Activated CD8-positive, alpha-beta memory T cell treated with anti-CD3 and anti-CD28 coated beads, Interleukin-2, amount 50 U/mL, for 1 hour (primary cell): ENCODE results near the gene DNAI4.

Source experiments
- DNase-seq: peaks from one replicate; pipeline ENCODE4 v3.0.0-alpha.2; 2020; ENCODE audit errors: extremely low read depth

Gene DNAI4

DNA sequence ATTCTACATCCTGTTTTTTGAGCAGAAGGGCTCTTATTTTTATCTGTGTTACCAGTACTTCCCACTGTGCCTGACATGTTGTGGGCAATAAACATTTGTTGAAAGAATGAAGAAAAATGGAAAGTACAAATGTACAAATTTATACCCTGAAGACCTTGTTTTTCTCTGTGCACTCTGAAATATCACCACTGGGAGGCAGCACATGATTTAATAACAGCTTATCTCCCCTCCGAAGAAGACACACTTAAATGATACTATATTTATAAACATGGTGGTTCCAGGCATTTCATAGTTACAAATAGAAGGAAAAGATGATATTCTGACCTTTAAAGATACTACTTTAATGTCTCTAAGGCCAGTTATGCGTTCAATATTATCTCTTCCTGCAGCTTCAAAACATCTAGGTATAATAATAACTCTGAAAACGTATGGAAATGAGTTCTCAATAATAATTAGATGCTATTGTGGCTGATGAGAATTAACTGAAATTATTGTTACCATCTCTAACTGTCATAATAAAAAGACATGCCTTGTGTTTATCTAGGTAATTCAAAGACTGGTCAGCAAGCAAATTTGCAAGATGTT, 159.6 kb downstream of the DNAI4 start:
- DNase-seq, result peak; percentile 25
